Gastrocnemius medialis (tissue), 4 donors: Measurements from ENCODE around the gene ATP5PD.

ENCODE experiments used
- POLR2A ChIP-seq, 2 donors: fragments of 450-650 bp; IDR thresholded peaks; one replicate each; pipeline ENCODE4 v1.6.1; 2017; ENCODE audit warnings: antibody characterized with exemption in 2 of 2, mild to moderate bottlenecking in 2 of 2, moderate library complexity in 2 of 2
- TF ChIP-seq, protein P1 (sequence below), 5 experiments: fragments of 450-650 bp in 3 of 5; fragments of 200-600 bp in 2 of 5; sonication (generic) in 2 of 5; IDR thresholded peaks in 4 of 5; conservative IDR thresholded peaks in 1 of 5; 1 replicate in 4 of 5; 2 replicates in 1 of 5; pipeline ENCODE4 v1.5.1; 2016 to 2019; ENCODE audit warnings: antibody characterized with exemption in 5 of 5, mild to moderate bottlenecking in 3 of 5, moderate library complexity in 3 of 5

GRCh38 chr17:75001915-75002843, 44.6 kb downstream of the ATP5PD start:
- TF ChIP-seq, protein P1, sequence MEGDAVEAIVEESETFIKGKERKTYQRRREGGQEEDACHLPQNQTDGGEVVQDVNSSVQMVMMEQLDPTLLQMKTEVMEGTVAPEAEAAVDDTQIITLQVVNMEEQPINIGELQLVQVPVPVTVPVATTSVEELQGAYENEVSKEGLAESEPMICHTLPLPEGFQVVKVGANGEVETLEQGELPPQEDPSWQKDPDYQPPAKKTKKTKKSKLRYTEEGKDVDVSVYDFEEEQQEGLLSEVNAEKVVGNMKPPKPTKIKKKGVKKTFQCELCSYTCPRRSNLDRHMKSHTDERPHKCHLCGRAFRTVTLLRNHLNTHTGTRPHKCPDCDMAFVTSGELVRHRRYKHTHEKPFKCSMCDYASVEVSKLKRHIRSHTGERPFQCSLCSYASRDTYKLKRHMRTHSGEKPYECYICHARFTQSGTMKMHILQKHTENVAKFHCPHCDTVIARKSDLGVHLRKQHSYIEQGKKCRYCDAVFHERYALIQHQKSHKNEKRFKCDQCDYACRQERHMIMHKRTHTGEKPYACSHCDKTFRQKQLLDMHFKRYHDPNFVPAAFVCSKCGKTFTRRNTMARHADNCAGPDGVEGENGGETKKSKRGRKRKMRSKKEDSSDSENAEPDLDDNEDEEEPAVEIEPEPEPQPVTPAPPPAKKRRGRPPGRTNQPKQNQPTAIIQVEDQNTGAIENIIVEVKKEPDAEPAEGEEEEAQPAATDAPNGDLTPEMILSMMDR (IDR thresholded peaks at IDR 0.05 in 4 of 5, conservative IDR thresholded peaks at IDR 0.05 in 1 of 5): no peak
- no peak for TF ChIP-seq POLR2A (IDR thresholded peaks at IDR 0.05)
